GM18508 (cell line): ENCODE results near the gene DOK5.
"Not testable (repeated sequence)": the region's sequence is repeated elsewhere in the genome, so short reads cannot be mapped to it uniquely, and the experiment has no call there.

Experiments
- ATAC-seq: cut with Tn5 transposase; IDR thresholded peaks from one replicate; pipeline ENCODE4 v1.9.1; 2021; ENCODE audit warnings: moderate number of reproducible peaks; ENCODE audit not compliant: insufficient read depth, unreplicated experiment

Gene DOK5

GRCh38 chr20:54469293-54469692, 6.1 kb upstream of the DOK5 start:
- no peak for ATAC-seq

- ATAC-seq: no peak
Measured at GRCh38 chr20:54469952-54470351, 5.4 kb upstream of the DOK5 start.

GRCh38 chr20:54470697-54471096, 4.7 kb upstream of the DOK5 start:
- ATAC-seq: no peak

DNA sequence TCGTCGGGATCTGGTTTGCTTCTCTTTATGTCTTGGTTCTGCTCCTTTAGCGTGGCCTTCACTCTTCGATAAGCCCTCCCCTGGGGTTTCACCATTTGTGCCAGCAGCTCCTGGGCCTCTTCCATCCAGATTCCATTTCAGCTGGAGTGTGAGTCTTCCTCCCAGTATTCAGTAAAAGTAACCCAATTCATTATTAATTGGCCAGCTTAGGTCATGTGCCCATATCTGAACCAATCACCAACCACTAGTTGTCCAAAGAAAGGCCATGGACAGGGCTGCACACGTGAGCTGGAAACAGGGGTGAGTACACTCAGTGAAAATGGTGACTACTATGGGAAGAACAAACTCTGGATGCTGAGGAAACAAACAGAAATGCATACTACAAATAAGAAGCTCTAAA, 2.8 kb upstream of the DOK5 start:
- no peak for ATAC-seq

GRCh38 chr20:54473340-54473739, 2.1 kb upstream of the DOK5 start:
- ATAC-seq: no peak

DNA sequence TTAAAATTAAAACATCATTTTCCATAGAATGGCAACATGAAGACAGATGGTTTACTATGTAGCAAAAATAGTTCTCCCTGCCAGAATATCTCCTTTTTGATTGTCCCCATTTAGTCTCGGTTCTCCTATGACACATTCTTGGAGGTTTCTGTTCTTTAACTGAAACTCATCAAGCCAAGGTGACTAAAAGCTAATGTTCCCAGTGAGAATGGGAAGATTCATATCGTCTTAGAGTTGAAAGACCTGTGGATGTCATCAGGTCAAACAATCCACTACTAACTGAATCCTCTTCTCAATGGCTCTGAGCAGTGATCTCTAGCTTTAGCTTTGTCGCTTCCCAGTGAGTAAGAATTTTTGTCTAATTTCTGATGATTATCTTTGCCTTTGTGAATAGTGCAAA, 1.3 kb upstream of the DOK5 start:
- ATAC-seq: no peak

GRCh38 chr20:54474866-54475265, 527 bp upstream of the DOK5 start:
- no peak for ATAC-seq

GRCh38 chr20:54476169-54477009, 996 bp downstream of the DOK5 start:
- ATAC-seq: no peak

DNA sequence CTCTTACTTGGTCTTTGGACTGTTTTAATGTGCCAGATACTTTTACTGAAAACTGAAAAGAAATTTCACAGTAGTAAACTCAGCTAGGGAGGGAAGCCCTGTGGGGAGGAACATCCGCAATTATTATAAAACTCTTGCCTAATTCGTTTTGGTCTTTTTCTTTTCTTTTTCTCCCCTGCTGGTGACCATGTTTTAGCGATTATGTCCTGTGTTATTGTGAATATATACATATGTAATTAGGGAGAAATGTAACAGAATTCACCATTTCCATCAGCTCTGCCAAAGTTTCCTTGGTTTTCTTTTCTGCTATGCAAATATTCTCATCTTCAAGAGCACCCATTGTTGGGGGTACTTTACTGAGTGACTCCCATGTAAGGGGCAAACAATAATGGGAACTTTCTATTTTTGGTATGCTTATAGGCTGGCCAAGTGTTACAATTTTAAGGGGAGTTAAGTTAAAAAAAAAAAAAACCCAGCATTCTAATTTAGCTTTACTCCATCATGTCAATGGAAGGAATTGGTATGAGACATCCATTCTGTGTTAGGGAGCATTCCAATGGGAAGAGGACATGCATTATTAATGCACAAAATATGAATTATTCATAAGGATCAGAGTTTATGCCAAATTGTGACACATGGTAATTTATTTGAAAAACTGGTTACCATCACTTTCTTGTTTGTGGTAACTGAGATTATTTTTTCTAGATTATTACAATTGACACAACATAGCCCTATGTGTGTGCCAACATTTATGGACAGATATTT, 2.0 kb downstream of the DOK5 start:
- no peak for ATAC-seq

- no peak for ATAC-seq
Measured at GRCh38 chr20:54479138-54479906, 3.9 kb downstream of the DOK5 start.

- ATAC-seq: not testable (repeated sequence)
Measured at GRCh38 chr20:54479937-54480336, 4.5 kb downstream of the DOK5 start.

DNA sequence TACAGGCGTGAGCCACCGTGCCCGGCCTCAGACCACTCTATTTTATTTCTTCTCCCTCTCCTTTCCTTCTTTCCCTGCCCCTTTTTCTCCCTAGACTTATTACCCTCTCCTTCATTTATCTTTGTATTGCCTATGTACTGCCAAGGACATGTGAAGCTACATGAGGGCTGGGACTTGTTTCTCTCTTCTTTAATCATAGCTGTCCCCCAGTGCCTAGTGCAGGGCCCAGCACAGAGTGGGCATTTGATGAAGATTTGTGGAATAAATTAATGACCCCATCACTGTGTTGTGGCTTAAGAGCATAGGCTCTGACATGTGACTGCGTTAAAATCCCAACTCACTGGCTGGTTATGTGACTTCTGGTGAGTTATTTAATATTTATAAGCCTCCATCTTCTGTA, 6.0 kb downstream of the DOK5 start:
- ATAC-seq: no peak

DNA sequence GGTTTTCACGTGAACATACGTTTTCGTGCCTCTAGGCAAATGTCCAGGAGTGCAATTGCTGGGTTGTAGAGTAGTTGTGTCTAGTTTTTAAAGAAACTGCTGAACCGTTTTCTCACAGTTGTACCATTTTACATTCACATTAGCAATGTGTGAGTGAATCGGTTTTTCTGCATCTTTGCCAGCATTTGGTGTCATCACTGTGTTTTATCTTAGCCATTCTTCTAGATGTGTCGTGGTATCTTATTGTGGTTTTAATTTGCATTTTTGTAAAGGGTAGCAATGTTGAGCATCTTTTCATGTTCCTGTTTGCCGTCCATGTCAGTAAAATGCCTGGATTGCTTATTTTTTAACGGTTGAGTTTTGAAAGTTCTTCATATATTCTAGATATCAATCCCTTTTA, 10.2 kb downstream of the DOK5 start:
- ATAC-seq: no peak

- ATAC-seq: no peak
Measured at GRCh38 chr20:54486585-54486984, 11.2 kb downstream of the DOK5 start.

DNA sequence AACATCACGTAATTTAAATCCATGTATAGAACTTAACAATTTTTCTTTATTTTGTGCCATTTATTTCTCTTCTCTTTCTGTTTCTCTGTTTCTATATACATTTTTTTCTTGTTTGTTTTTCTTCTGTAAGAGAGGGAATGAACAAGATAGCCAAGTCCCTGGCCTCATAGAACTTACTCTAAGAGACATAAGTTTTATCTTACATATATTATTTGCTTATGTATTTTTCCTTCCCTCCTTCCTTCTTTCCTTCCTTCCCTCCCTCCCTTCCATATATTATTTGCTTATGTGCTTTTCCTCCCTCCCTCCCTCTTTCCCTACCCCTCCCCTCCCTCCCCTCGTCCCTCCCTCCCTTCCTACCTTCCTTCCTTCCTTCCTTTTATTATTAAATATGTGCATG, 13.0 kb downstream of the DOK5 start:
- no peak for ATAC-seq

DNA sequence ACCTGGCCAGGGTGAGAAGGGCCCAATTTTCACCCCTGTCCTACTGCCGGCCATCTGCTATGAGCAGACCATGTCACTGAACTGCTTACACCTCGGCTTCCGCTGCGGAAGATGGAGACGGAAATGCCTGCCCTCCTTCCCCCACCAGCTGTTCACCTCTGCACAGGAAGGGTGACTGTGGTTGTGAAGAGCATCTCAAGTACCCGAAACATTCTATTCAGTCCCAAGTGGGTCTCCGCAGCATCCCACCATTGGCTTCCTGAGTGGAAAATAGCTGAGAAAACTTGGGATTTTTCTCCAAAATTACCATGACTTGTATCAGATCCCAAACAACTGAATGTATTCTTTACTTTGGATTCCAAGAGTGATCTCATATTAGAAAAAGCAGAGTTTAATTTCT, 16.1 kb downstream of the DOK5 start:
- no peak for ATAC-seq

- ATAC-seq: no peak
Measured at GRCh38 chr20:54494303-54495006, 19.1 kb downstream of the DOK5 start.

DNA sequence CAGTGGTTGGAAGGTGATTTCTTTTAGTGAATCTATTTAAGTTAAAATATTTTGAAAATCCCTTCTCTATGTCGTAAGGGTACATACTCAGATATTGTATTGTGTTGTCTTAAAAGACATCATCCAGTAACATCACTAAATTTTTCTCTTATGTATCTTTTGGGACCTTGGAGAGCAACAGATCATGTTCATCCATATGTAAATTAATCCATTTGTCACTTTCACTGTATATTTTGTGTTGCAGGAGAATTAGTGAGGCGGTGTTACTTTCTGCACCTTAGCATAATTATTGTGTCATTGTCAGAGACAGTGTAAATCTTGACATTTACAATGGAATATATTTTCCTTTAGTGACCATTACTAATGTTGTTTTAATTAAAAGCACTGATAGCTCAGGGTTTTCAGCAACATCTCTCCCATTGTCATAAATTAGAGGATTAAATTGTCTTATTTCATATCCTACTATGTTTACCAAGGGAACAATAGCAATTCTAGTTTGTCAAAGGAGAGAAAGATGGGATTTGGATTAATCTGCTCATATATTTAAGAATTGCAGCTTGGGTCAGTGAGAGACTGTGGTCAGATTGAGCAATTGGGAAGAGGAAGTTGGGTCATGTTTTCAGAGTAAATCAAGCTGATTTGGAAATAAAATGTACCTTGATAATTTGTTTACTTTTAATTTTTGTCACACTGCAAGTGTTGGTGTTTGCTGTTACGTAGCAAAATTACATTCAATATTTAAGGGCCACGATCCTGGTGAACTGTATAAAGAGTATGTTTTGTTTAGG, 22.7 kb downstream of the DOK5 start:
- no peak for ATAC-seq

- no peak for ATAC-seq
Measured at GRCh38 chr20:54499111-54499510, 23.7 kb downstream of the DOK5 start.

GRCh38 chr20:54502179-54502578, 26.8 kb downstream of the DOK5 start:
- ATAC-seq: no peak
